Sigmoid colon (tissue), 7 donors: ENCODE measurements around the gene KRT6A. TPM values are rescaled to one million over a fixed set of nuclear protein-coding genes. Genes with fewer than 3 reads are reported as not detected.

Source experiments
- DNase-seq: peaks from one replicate; pipeline ENCODE4 v3.0.0-alpha.2; 2019
- H3K27ac ChIP-seq, 4 donors: fragments of 200-600 bp; sonication (generic); one replicate each; pipeline ENCODE4 v1.5.1; 2016 to 2019; ENCODE audit warnings: mild to moderate bottlenecking in 1 of 4
- H3K27me3 ChIP-seq, 3 donors: fragments of 200-600 bp; sonication (generic); one replicate each; pipeline ENCODE4 v1.5.1; 2019; ENCODE audit warnings: mild to moderate bottlenecking in 1 of 3
- H3K36me3 ChIP-seq, 4 donors: fragments of 200-600 bp; sonication (generic); one replicate each; pipeline ENCODE4 v1.5.1; 2016 to 2019
- H3K4me1 ChIP-seq, 4 donors: fragments of 200-600 bp; sonication (generic); one replicate each; pipeline ENCODE4 v1.5.1; 2017 to 2019
- H3K4me3 ChIP-seq, 4 donors: fragments of 200-600 bp; sonication (generic); one replicate each; pipeline ENCODE4 v1.5.1; 2017 to 2019; ENCODE audit warnings: mild to moderate bottlenecking in 2 of 4, moderate library complexity in 1 of 4
- H3K9me3 ChIP-seq, 4 donors: fragments of 200-600 bp in 3 of 4; sonication (generic) in 3 of 4; one replicate each; pipeline versions ENCODE4 v1.5.1 to v1.6.1; 2013 to 2019
- EP300 ChIP-seq, 4 donors: sonication (generic); formaldehyde crosslinking; IDR thresholded peaks; one replicate each; pipeline ENCODE4 v1.6.1; 2017; ENCODE audit warnings: antibody characterized with exemption in 4 of 4
- POLR2A ChIP-seq, 2 donors: fragments of 450-650 bp; IDR thresholded peaks; one replicate each; pipeline ENCODE4 v1.6.1; 2016; ENCODE audit warnings: antibody characterized with exemption in 2 of 2, mild to moderate bottlenecking in 2 of 2, moderate library complexity in 2 of 2
- POLR2AphosphoS5 ChIP-seq, 4 donors: sonication (generic); formaldehyde crosslinking; IDR thresholded peaks; one replicate each; pipeline ENCODE4 v1.6.1; 2017; ENCODE audit warnings: antibody characterized with exemption in 4 of 4
- WGBS, 2 donors: extraction: QIAGEN DNeasy Blood & Tissue Kit; methylation state at CpG; one replicate each; pipeline ENCODE4 v1.1.7; 2013; 5-methylcytosine and 5-hydroxymethylcytosine counted together
- intact Hi-C: fragments of 100-400 bp; cut with DNase I; formaldehyde crosslinking; loops from one replicate; pipeline ENCODE4 v1.15.1; 2023
- polyA plus RNA-seq, 3 donors: library from polyadenylated mRNA; stranded (reverse); fragments of 200-250 nt; gene quantifications; one replicate each; pipeline ENCODE4 v1.2.3, GENCODE V29; 2013
- total RNA-seq, 4 donors: library from RNA; depleted of rRNA; stranded (reverse); fragments of >200 nt; gene quantifications; one replicate each; pipeline ENCODE4 v1.1.0, GENCODE V29; 2016
- TF ChIP-seq, protein P1 (sequence below), 4 experiments: fragments of 450-650 bp in 3 of 4; fragments of 200-600 bp in 1 of 4; IDR thresholded peaks; one replicate each; pipeline ENCODE4 v1.5.1; 2016 to 2019; ENCODE audit warnings: antibody characterized with exemption in 4 of 4, mild to moderate bottlenecking in 3 of 4, moderate library complexity in 2 of 4
- donor health status: healthy with polysubstance abuse.
- donor health status: Bipolar disorder and iron deficiency.
- donor health status: healthy.

The KRT6A gene
- total and polyA plus RNA-seq, 7 donors = 0.19 to 6.0 TPM; not detected in 5

GRCh38 chr12:52514471-52515318 lies 21.6 kb upstream of the KRT6A start:
- intact Hi-C loops = loop anchor here (5.0 kb wide), 1 partner anchor 92 kb away; no protein-coding TSS in a partner anchor
- DNase-seq = no peak
- Histone ChIP-seq H3K36me3 (no peaks in the 10 kb centered on the region), H3K9me3 (peaks cover 0 to 1% (median 0%) of the 10 kb centered on the region in 4 donors), H3K27ac (peak overlapping the region in 1 of 4 donors; percentile 60), H3K4me1 (peaks cover 0 to 35% (median 15%) of the 10 kb centered on the region in 4 donors), H3K27me3 (peaks cover 0 to 3% (median 0%) of the 10 kb centered on the region in 3 donors), H3K4me3 (no peak overlapping the region)
- TF ChIP-seq POLR2AphosphoS5 (IDR thresholded peaks at IDR 0.05) (no peak), POLR2A (IDR thresholded peaks at IDR 0.05) (no peak), EP300 (IDR thresholded peaks at IDR 0.05) (no peak)
- TF ChIP-seq, protein P1, sequence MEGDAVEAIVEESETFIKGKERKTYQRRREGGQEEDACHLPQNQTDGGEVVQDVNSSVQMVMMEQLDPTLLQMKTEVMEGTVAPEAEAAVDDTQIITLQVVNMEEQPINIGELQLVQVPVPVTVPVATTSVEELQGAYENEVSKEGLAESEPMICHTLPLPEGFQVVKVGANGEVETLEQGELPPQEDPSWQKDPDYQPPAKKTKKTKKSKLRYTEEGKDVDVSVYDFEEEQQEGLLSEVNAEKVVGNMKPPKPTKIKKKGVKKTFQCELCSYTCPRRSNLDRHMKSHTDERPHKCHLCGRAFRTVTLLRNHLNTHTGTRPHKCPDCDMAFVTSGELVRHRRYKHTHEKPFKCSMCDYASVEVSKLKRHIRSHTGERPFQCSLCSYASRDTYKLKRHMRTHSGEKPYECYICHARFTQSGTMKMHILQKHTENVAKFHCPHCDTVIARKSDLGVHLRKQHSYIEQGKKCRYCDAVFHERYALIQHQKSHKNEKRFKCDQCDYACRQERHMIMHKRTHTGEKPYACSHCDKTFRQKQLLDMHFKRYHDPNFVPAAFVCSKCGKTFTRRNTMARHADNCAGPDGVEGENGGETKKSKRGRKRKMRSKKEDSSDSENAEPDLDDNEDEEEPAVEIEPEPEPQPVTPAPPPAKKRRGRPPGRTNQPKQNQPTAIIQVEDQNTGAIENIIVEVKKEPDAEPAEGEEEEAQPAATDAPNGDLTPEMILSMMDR (IDR thresholded peaks at IDR 0.05) = no peak
- 91 to 94% methylated on average over 14 of the region's 14 CpGs for WGBS, 2 donors

GRCh38 chr12:52513736-52514135 lies 20.7 kb upstream of the KRT6A start:
- Histone ChIP-seq H3K36me3 (no peaks in the 10 kb centered on the region), H3K4me1 (peaks cover 0 to 35% (median 15%) of the 10 kb centered on the region in 4 donors), H3K4me3 (no peak overlapping the region), H3K27me3 (peaks cover 0 to 3% (median 0%) of the 10 kb centered on the region in 3 donors), H3K27ac (no peak overlapping the region), H3K9me3 (peaks cover 0 to 1% (median 0%) of the 10 kb centered on the region in 4 donors)
- WGBS, 2 donors = 88 to 91% methylated on average over 6 of the region's 6 CpGs
- TF ChIP-seq POLR2AphosphoS5 (IDR thresholded peaks at IDR 0.05) = no peak
- TF ChIP-seq EP300 (IDR thresholded peaks at IDR 0.05) = no peak
- TF ChIP-seq POLR2A (IDR thresholded peaks at IDR 0.05) = no peak
- TF ChIP-seq, protein P1 (IDR thresholded peaks at IDR 0.05) = no peak
- intact Hi-C loops = loop anchor here (5.0 kb wide), 1 partner anchor 91 kb away; no protein-coding TSS in a partner anchor
- DNase-seq = no peak

DNA sequence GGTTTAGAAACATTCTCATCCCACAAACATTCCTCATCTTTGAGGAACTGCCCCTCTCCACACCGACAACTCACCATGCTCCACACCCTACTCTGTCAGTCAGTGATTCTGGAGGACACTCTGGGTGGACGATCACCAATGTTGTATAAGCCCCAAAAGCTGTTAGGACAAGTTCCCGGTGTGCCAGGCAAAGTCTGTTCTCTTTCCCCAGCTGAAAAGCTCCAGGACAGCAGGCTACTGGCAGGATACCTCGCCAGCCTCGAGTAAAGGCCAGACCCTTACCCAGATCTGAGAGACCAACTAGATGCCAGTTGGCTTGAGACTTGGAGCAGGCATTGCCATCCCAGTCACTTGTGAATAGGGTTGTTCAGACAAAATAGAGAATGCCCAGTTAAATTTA lies 15.2 kb upstream of the KRT6A start:
- intact Hi-C loops = no loop called here
- H3K4me3 ChIP-seq = no peak overlapping the region
- no peak for DNase-seq
- TF ChIP-seq POLR2AphosphoS5 (IDR thresholded peaks at IDR 0.05) = no peak
- no peak for TF ChIP-seq POLR2A (IDR thresholded peaks at IDR 0.05)
- no peak for TF ChIP-seq EP300 (IDR thresholded peaks at IDR 0.05)
- TF ChIP-seq, protein P1 (IDR thresholded peaks at IDR 0.05) = no peak
- WGBS, 2 donors = 76 to 89% methylated on average over 5 of the region's 5 CpGs
- H3K36me3 ChIP-seq = no peaks in the 10 kb centered on the region
- H3K4me1 ChIP-seq = peaks cover 0 to 19% (median 2%) of the 10 kb centered on the region in 4 donors
- peaks cover 0 to 3% (median 0%) of the 10 kb centered on the region in 3 donors for H3K27me3 ChIP-seq
- no peak overlapping the region for H3K27ac ChIP-seq
- H3K9me3 ChIP-seq = peaks cover 0 to 1% (median 0%) of the 10 kb centered on the region in 4 donors

GRCh38 chr12:52506858-52507715 lies 14.0 kb upstream of the KRT6A start:
- no peaks in the 10 kb centered on the region for H3K36me3 ChIP-seq
- no peak for TF ChIP-seq POLR2A (IDR thresholded peaks at IDR 0.05)
- no peak for TF ChIP-seq POLR2AphosphoS5 (IDR thresholded peaks at IDR 0.05)
- TF ChIP-seq, protein P1 (IDR thresholded peaks at IDR 0.05) = peak; percentile 25 to 56 (median 48)
- peaks cover 0 to 9% (median 2%) of the 10 kb centered on the region in 4 donors for H3K4me1 ChIP-seq
- intact Hi-C loops = loop anchor here (1.0 kb wide), 1 partner anchor 135 kb away; no protein-coding TSS in a partner anchor
- WGBS, 2 donors = 40 to 47% methylated on average over 4 of the region's 4 CpGs
- H3K27me3 ChIP-seq = peaks cover 0 to 3% (median 0%) of the 10 kb centered on the region in 3 donors
- no peak overlapping the region for H3K27ac ChIP-seq
- DNase-seq = no peak
- H3K4me3 ChIP-seq = no peak overlapping the region
- H3K9me3 ChIP-seq = peaks cover 0 to 1% (median 0%) of the 10 kb centered on the region in 4 donors
